HepG2 (cell line): ENCODE measurements around the gene TCEAL9. TPM values are rescaled to one million over a fixed set of nuclear protein-coding genes. Genes with fewer than 3 reads are reported as not detected.

ENCODE experiments used
- ATAC-seq: fragments of 200-7000 bp; cut with Tn5 transposase; 3 replicates; pipeline ENCODE4 v1.9.1; 2020; ENCODE audit warnings: mild to moderate bottlenecking, moderate library complexity
- BruUV-seq: library from RNA; stranded (reverse); fragments of 400-500 nt; replicated peaks from 2 replicates; lab custom pipeline; 2021; lab: Mats Ljungman, UMichigan
- CTCF ChIA-PET: fragments of 300-600 bp; formaldehyde crosslinking; extraction: SDS; loops from one replicate; lab custom pipeline; 2021; ENCODE audit warnings: low total read pairs, inconsistent platforms, low intra/inter-chr PET ratio; lab: Yijun Ruan, JAX
- POLR2A ChIA-PET: fragments of 350-600 bp; sonication (Branson Sonifier 250); formaldehyde crosslinking; loops from one replicate; lab custom pipeline; 2020; ENCODE audit warnings: antibody characterized with exemption, inconsistent platforms; lab: Yijun Ruan, JAX
- DNase-seq: peaks from one replicate; pipeline ENCODE4 v3.0.0-alpha.2; 2015; ENCODE audit warnings: low spot score
- FAIRE-seq: peaks from 3 replicates; lab custom pipeline; 2011; peaks lifted over from hg19 to GRCh38; lab: Jason Lieb, UNC
- H2AFZ ChIP-seq: one replicate; pipeline ENCODE4 v1.6.1; 2011; ENCODE audit warnings: low read length, inconsistent platforms
- H3K27ac ChIP-seq: fragments of 300-600 bp; 3 replicates; pipeline ENCODE4 v1.8.0; 2011; ENCODE audit warnings: mixed run types, mild to moderate bottlenecking, mixed read lengths, low read length, inconsistent platforms; ENCODE audit not compliant: insufficient read depth; ENCODE audit errors: extremely low read length
- H3K27me3 ChIP-seq, 2 experiments: fragments of 200-600 bp in 1 of 2; 2 replicates in 1 of 2; 3 replicates in 1 of 2; pipeline versions ENCODE4 v1.6.0 to v1.8.0; 2011; ENCODE audit warnings: low read length in 2 of 2, mild to moderate bottlenecking in 2 of 2, moderate library complexity in 2 of 2, inconsistent platforms in 1 of 2; ENCODE audit not compliant: insufficient read depth in 2 of 2, control insufficient read depth in 1 of 2
- H3K36me3 ChIP-seq, 2 experiments: fragments of 200-600 bp in 1 of 2; replicated peaks in 1 of 2; 2 replicates in 1 of 2; 3 replicates in 1 of 2; pipeline versions ENCODE4 v1.5.1 to v1.8.0; 2011; ENCODE audit warnings: low read length in 2 of 2, inconsistent platforms in 1 of 2; ENCODE audit not compliant: insufficient read depth in 2 of 2, control insufficient read depth in 1 of 2
- H3K4me1 ChIP-seq: 2 replicates; pipeline ENCODE4 v1.5.1; 2012; ENCODE audit warnings: low read length, inconsistent platforms; ENCODE audit not compliant: insufficient read depth
- H3K4me2 ChIP-seq: 2 replicates; pipeline ENCODE4 v1.6.0; 2011; ENCODE audit warnings: low read depth, low read length, inconsistent platforms
- H3K4me3 ChIP-seq, 3 experiments: fragments of 200-600 bp in 1 of 3; sonication (generic), shearing (Covaris generic) in 1 of 3; replicated peaks in 1 of 3; 2 replicates each; pipeline ENCODE4 v1.5.1; 2011 to 2016; ENCODE audit warnings: low read length in 3 of 3, inconsistent platforms in 2 of 3, low read depth in 2 of 3, mild to moderate bottlenecking in 2 of 3, control low read depth in 1 of 3, mixed read lengths in 1 of 3; ENCODE audit not compliant: insufficient read depth in 1 of 3
- H3K79me2 ChIP-seq: one replicate; pipeline ENCODE4 v1.6.1; 2011; ENCODE audit warnings: low read length, inconsistent platforms; ENCODE audit not compliant: insufficient read depth
- H3K9ac ChIP-seq: 2 replicates; pipeline ENCODE4 v1.6.0; 2011; ENCODE audit warnings: mild to moderate bottlenecking, low read depth, low read length, inconsistent platforms; ENCODE audit not compliant: insufficient read depth
- H3K9me3 ChIP-seq: 2 replicates; pipeline ENCODE4 v1.5.1; 2012; ENCODE audit warnings: mild to moderate bottlenecking, low read length
- H4K20me1 ChIP-seq: 2 replicates; pipeline ENCODE4 v1.6.0; 2011; ENCODE audit warnings: inconsistent platforms, mild to moderate bottlenecking, low read length, moderate library complexity; ENCODE audit not compliant: insufficient read depth
- ARNTL ChIP-seq: sonication (generic); formaldehyde crosslinking; IDR thresholded peaks from 2 replicates; pipeline ENCODE4 v1.4.0; 2020; ENCODE audit warnings: mild to moderate bottlenecking, missing genetic modification reagents
- MATR3 ChIP-seq: sonication (generic); formaldehyde crosslinking; IDR thresholded peaks from 2 replicates; pipeline ENCODE4 v1.4.0; 2020; ENCODE audit warnings: missing genetic modification reagents
- SSRP1 ChIP-seq: IDR thresholded peaks from 2 replicates; pipeline ENCODE4 v1.6.1; 2016; ENCODE audit warnings: control low read depth
- ZMYM3 ChIP-seq: sonication (generic); formaldehyde crosslinking; IDR thresholded peaks from 2 replicates; pipeline ENCODE4 v1.5.1; 2020; ENCODE audit warnings: mild to moderate bottlenecking, missing genetic modification reagents
- ZNF597 ChIP-seq: sonication (generic); formaldehyde crosslinking; IDR thresholded peaks from 2 replicates; pipeline ENCODE4 v1.5.0; 2020; ENCODE audit warnings: missing genetic modification reagents
- ZNF879 ChIP-seq: sonication (generic); formaldehyde crosslinking; IDR thresholded peaks from 2 replicates; pipeline ENCODE4 v1.8.1; 2023; ENCODE audit warnings: missing genetic modification reagents
- WGBS: methylation state at CpG from one replicate; pipeline ENCODE4 v1.1.6; 2017; ENCODE audit warnings: low lambda C conversion rate; 5-methylcytosine and 5-hydroxymethylcytosine counted together
- in situ Hi-C: cut with HindIII; loops from 2 replicates; pipeline ENCODE4 v1.10.0; 2017; ENCODE audit warnings: low pct_unique_long_range_greater_than_20kb; ENCODE audit not compliant: extremely low pct_ligation_motif_present
- intact Hi-C: fragments of 100-400 bp; cut with micrococcal nuclease; formaldehyde crosslinking; loops from one replicate; pipeline ENCODE4 v1.10.0; 2022; ENCODE audit not compliant: unreplicated experiment
- polyA plus RNA-seq, 8 experiments: library from polyadenylated mRNA; depleted of rRNA in 3 of 8; stranded (reverse) in 7 of 8; unstranded in 1 of 8; fragments of >200 nt; fragmentation: Illumina TruSeq in 4 of 8; extraction: Trizol in 4 of 8; gene quantifications; 2 replicates each; pipeline versions ENCODE4 v1.2.1 to v1.2.3, GENCODE V29; 2011 to 2016; ENCODE audit warnings: low read depth in 4 of 8, missing spikeins in 1 of 8, mixed read lengths in 1 of 8; ENCODE audit not compliant: insufficient read depth in 1 of 8
- total RNA-seq, 5 experiments: library from RNA; depleted of rRNA; stranded (reverse); fragments of >200 nt; fragmentation: Illumina TruSeq; extraction: Trizol; gene quantifications; 2 replicates each; pipeline ENCODE4 v1.2.3, GENCODE V29; 2016; ENCODE audit warnings: low read depth in 1 of 5

The TCEAL9 gene
- total and polyA plus RNA-seq, 2 of the 13 experiments (the other 11 are each of a cell fraction or from before 2014, with no cell fraction given) = 15.8 to 45.8 TPM

GRCh38 chrX:103367502-103367901 is 11.2 kb downstream of the TCEAL9 start:
- ChIA-PET CTCF (no interaction called here), POLR2A (interaction anchor here (1.4 kb wide), 1 partner anchor 11 kb away, joined by 4 read pairs; the partner anchor contains the start of gene TCEAL9)
- Histone ChIP-seq H3K4me1 (peaks cover 6% of the 10 kb centered on the region), H3K4me2 (no peak overlapping the region), H3K4me3 (no peak overlapping the region), H4K20me1 (no peaks in the 10 kb centered on the region), H2AFZ (no peak overlapping the region)
- no CpG with 5 or more reads among the region's 1 CpG for WGBS
- BruUV-seq = no TSS peak
- DNase-seq (no peak), ATAC-seq (no peak)
- TF ChIP-seq SSRP1 (CRISPR knock-in tag) (no peak), MATR3 (CRISPR knock-in tag) (no peak), ZNF597 (CRISPR knock-in tag) (no peak), ZNF879 (CRISPR knock-in tag) (no peak)
- TF ChIP-seq, all 625 proteins: peak for 0
- H3K36me3 ChIP-seq = no peaks in the 10 kb centered on the region
- in situ Hi-C loops = no loop called here
- no peak for FAIRE-seq
- no peak overlapping the region for H3K9ac ChIP-seq
- no peaks in the 10 kb centered on the region for H3K9me3 ChIP-seq
- intact Hi-C loops = no loop called here
- H3K27me3 ChIP-seq = no peaks in the 10 kb centered on the region
- no peak overlapping the region for H3K27ac ChIP-seq
- no peaks in the 10 kb centered on the region for H3K79me2 ChIP-seq

GRCh38 chrX:103369479-103369878 is 13.2 kb downstream of the TCEAL9 start:
- Histone ChIP-seq H3K36me3 (no peaks in the 10 kb centered on the region), H4K20me1 (no peaks in the 10 kb centered on the region), H3K79me2 (no peaks in the 10 kb centered on the region), H3K9me3 (no peaks in the 10 kb centered on the region), H3K27ac (no peak overlapping the region), H3K4me2 (no peak overlapping the region)
- ATAC-seq (no peak), FAIRE-seq (no peak), DNase-seq (no peak)
- intact Hi-C loops = no loop called here
- POLR2A ChIA-PET = no interaction called here
- BruUV-seq = no TSS peak
- TF ChIP-seq ARNTL (CRISPR knock-in tag) (no peak), ZMYM3 (CRISPR knock-in tag) (no peak)
- TF ChIP-seq, all 625 proteins: peak for 0
- Histone ChIP-seq H3K4me3 (no peak overlapping the region), H3K4me1 (no peaks in the 10 kb centered on the region), H3K27me3 (no peaks in the 10 kb centered on the region), H2AFZ (no peak overlapping the region), H3K9ac (no peak overlapping the region)
- in situ Hi-C loops = no loop called here
- CTCF ChIA-PET = no interaction called here
